GM21515 (cell line): ENCODE measurements around the gene SSC4D.
A peak's percentile ranks its signal among the peaks of the same experiment; 100 is the strongest.
"Not testable (repeated sequence)": the region's sequence is repeated elsewhere in the genome, so short reads cannot be mapped to it uniquely, and the experiment has no call there.

Experiments
- ATAC-seq: cut with Tn5 transposase; IDR thresholded peaks from one replicate; pipeline ENCODE4 v1.9.1; 2021; ENCODE audit not compliant: unreplicated experiment

SSC4D gene

GRCh38 chr7:76409537-76409936 lies at the start of gene SSC4D:
SSC4D (minus strand) TSS chr7:76409697; CDS start chr7:76404439, 5,258 bp downstream.
- ATAC-seq: no peak

GRCh38 chr7:76458504-76458903 lies 49.0 kb upstream of the SSC4D start:
- ATAC-seq: not testable (repeated sequence)

GRCh38 chr7:76457017-76457416 lies 47.5 kb upstream of the SSC4D start:
- not testable (repeated sequence) for ATAC-seq

- peak; percentile 81 for ATAC-seq
Measured at GRCh38 chr7:76445577-76446008, 36.1 kb upstream of the SSC4D start.

- not testable (repeated sequence) for ATAC-seq
Measured at GRCh38 chr7:76443846-76444245, 34.3 kb upstream of the SSC4D start.

GRCh38 chr7:76442664-76443446 lies 33.4 kb upstream of the SSC4D start:
- not testable (repeated sequence) for ATAC-seq

GRCh38 chr7:76441792-76442191 lies 32.3 kb upstream of the SSC4D start:
- not testable (repeated sequence) for ATAC-seq

- not testable (repeated sequence) for ATAC-seq
Measured at GRCh38 chr7:76440404-76440803, 30.9 kb upstream of the SSC4D start.

- not testable (repeated sequence) for ATAC-seq
Measured at GRCh38 chr7:76439120-76439888, 29.8 kb upstream of the SSC4D start.

GRCh38 chr7:76437873-76438272 lies 28.4 kb upstream of the SSC4D start:
- peak; percentile 63 for ATAC-seq

- ATAC-seq: no peak
Measured at GRCh38 chr7:76430836-76431235, 21.3 kb upstream of the SSC4D start.

- no peak for ATAC-seq
Measured at GRCh38 chr7:76430211-76430610, 20.7 kb upstream of the SSC4D start.

- no peak for ATAC-seq
Measured at GRCh38 chr7:76428868-76429805, 19.6 kb upstream of the SSC4D start.

- no peak for ATAC-seq
Measured at GRCh38 chr7:76428149-76428823, 18.8 kb upstream of the SSC4D start.

GRCh38 chr7:76427635-76428034 lies 18.1 kb upstream of the SSC4D start:
- ATAC-seq: no peak

- ATAC-seq: no peak
Measured at GRCh38 chr7:76426246-76426645, 16.7 kb upstream of the SSC4D start.

GRCh38 chr7:76425558-76425957 lies 16.1 kb upstream of the SSC4D start:
- ATAC-seq: not testable (repeated sequence)

- ATAC-seq: no peak
Measured at GRCh38 chr7:76425156-76425555, 15.7 kb upstream of the SSC4D start.

GRCh38 chr7:76424413-76425111 lies 15.1 kb upstream of the SSC4D start, which contains the start of gene ZP3:
ZP3 (plus strand) TSS chr7:76424950; CDS start chr7:76424965, 15 bp downstream.
- peak; percentile 66 for ATAC-seq
